Thyroid gland (tissue), 4 donors: Measurements from ENCODE around the gene GAB3. TPM values are rescaled to one million over a fixed set of nuclear protein-coding genes. Genes with fewer than 3 reads are reported as not detected.
"Not testable (repeated sequence)": the region's sequence is repeated elsewhere in the genome, so short reads cannot be mapped to it uniquely, and the experiment has no call there.

Experiments used
- DNase-seq, 2 donors: peaks; one replicate each; pipeline ENCODE4 v3.0.0-alpha.2; 2019
- H3K27ac ChIP-seq, 3 donors: fragments of 200-600 bp; sonication (generic); 1 replicate in 2 of 3; 2 replicates in 1 of 3; pipeline ENCODE4 v1.5.1; 2016 to 2019; ENCODE audit warnings: mild to moderate bottlenecking in 1 of 3, moderate library complexity in 1 of 3
- H3K27me3 ChIP-seq: fragments of 200-600 bp; sonication (generic); one replicate; pipeline ENCODE4 v1.5.1; 2019
- H3K36me3 ChIP-seq, 2 donors: fragments of 200-600 bp; sonication (generic); one replicate each; pipeline ENCODE4 v1.5.1; 2016 to 2019
- H3K4me1 ChIP-seq, 2 donors: fragments of 200-600 bp; sonication (generic); one replicate each; pipeline ENCODE4 v1.5.1; 2017 to 2019
- H3K4me3 ChIP-seq, 3 donors: fragments of 200-600 bp; sonication (generic); replicated peaks in 1 of 3; 1 replicate in 2 of 3; 2 replicates in 1 of 3; pipeline ENCODE4 v1.5.1; 2016; ENCODE audit warnings: mild to moderate bottlenecking in 1 of 3
- H3K9me3 ChIP-seq: fragments of 200-600 bp; sonication (generic); one replicate; pipeline ENCODE4 v1.5.1; 2017
- POLR2A ChIP-seq, 2 donors: fragments of 450-650 bp; IDR thresholded peaks; one replicate each; pipeline ENCODE4 v1.6.1; 2017; ENCODE audit warnings: antibody characterized with exemption in 2 of 2, mild to moderate bottlenecking in 2 of 2, moderate library complexity in 1 of 2
- WGBS, 2 donors: methylation state at CpG; one replicate each; pipeline ENCODE4 v1.1.5; 2017; 5-methylcytosine and 5-hydroxymethylcytosine counted together
- intact Hi-C: fragments of 100-400 bp; cut with DNase I; formaldehyde crosslinking; loops from one replicate; pipeline ENCODE4 v1.15.1; 2023
- total RNA-seq, 4 donors: library from RNA; depleted of rRNA; stranded (reverse); fragments of >200 nt; gene quantifications; one replicate each; pipeline ENCODE4 v1.2.3, GENCODE V29; 2016
- TF ChIP-seq, protein P1 (sequence below), 6 experiments: fragments of 200-600 bp in 3 of 6; fragments of 450-650 bp in 3 of 6; sonication (generic) in 3 of 6; IDR thresholded peaks; one replicate each; pipeline ENCODE4 v1.5.1; 2016 to 2019; ENCODE audit warnings: antibody characterized with exemption in 6 of 6, mild to moderate bottlenecking in 2 of 6, inconsistent platforms in 1 of 6, moderate library complexity in 1 of 6

Gene GAB3
- total RNA-seq, 4 donors from 2014 or later = 5.8 to 10.2 (median 8.1) TPM

DNA sequence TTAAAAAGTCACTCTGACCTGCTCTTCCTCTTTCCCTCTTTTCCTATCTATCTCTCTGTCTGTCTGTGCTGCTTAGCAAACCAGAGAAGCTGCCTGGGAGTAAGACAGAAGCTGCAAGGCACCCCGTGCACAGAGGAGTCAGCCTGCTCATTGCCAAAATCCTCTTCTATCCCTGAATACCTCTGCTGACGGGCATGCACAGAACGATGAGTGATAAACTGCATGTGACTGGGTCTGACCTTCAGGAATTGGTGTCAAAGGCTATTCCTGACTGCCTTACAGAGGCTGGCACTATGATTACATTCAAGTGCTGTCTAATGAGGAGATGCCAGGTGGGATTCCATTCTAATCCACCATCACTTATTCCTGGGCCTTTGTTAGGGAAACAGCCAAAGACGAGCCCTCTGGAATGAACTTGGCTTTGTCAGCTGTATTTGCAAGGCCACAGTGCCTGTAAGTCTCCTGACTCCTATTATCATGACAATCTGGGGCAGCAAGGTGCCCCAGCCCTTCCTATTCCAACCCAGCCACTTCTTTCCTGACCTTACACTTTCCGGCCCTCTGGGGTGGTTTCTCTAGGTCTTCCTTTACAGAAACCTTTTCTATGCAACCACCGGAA is 52.1 kb downstream of the GAB3 start:
- Histone ChIP-seq H3K27me3 (no peaks in the 10 kb centered on the region), H3K9me3 (no peaks in the 10 kb centered on the region), H3K4me3 (no peak overlapping the region), H3K4me1 (no peaks in the 10 kb centered on the region), H3K27ac (no peak overlapping the region), H3K36me3 (no peaks in the 10 kb centered on the region)
- WGBS, 2 donors = 91% methylated on average over 6 of the region's 6 CpGs
- DNase-seq = no peak
- TF ChIP-seq, protein P1, sequence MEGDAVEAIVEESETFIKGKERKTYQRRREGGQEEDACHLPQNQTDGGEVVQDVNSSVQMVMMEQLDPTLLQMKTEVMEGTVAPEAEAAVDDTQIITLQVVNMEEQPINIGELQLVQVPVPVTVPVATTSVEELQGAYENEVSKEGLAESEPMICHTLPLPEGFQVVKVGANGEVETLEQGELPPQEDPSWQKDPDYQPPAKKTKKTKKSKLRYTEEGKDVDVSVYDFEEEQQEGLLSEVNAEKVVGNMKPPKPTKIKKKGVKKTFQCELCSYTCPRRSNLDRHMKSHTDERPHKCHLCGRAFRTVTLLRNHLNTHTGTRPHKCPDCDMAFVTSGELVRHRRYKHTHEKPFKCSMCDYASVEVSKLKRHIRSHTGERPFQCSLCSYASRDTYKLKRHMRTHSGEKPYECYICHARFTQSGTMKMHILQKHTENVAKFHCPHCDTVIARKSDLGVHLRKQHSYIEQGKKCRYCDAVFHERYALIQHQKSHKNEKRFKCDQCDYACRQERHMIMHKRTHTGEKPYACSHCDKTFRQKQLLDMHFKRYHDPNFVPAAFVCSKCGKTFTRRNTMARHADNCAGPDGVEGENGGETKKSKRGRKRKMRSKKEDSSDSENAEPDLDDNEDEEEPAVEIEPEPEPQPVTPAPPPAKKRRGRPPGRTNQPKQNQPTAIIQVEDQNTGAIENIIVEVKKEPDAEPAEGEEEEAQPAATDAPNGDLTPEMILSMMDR (IDR thresholded peaks at IDR 0.05) = no peak
- no peak for TF ChIP-seq POLR2A (IDR thresholded peaks at IDR 0.05)
- intact Hi-C loops = no loop called here

DNA sequence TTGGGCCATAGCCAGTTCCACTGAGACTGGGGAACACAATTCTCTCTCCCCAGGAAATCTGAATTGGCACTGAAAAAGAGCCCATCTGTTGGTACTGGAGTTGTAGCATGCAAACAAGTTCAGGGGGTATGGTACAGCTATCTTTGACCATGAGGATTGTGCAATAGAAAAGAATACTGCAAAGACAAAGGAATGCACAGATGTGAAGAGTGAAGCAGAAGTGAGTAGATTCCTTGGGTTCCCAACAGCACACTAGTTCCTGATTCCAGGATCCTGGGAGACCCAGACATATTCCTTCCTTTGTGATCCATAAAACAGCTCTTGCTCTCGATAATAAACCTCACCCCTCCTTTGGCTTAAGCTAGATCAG is 54.2 kb downstream of the GAB3 start:
- TF ChIP-seq POLR2A (IDR thresholded peaks at IDR 0.05) = no peak
- TF ChIP-seq, protein P1 (IDR thresholded peaks at IDR 0.05) = no peak
- H3K4me3 ChIP-seq = no peak overlapping the region
- H3K4me1 ChIP-seq = no peaks in the 10 kb centered on the region
- 91 to 100% methylated on average over 1 of the region's 1 CpG for WGBS, 2 donors
- H3K27ac ChIP-seq = no peak overlapping the region
- intact Hi-C loops = no loop called here
- no peaks in the 10 kb centered on the region for H3K9me3 ChIP-seq
- DNase-seq = no peak
- no peaks in the 10 kb centered on the region for H3K36me3 ChIP-seq
- no peaks in the 10 kb centered on the region for H3K27me3 ChIP-seq

DNA sequence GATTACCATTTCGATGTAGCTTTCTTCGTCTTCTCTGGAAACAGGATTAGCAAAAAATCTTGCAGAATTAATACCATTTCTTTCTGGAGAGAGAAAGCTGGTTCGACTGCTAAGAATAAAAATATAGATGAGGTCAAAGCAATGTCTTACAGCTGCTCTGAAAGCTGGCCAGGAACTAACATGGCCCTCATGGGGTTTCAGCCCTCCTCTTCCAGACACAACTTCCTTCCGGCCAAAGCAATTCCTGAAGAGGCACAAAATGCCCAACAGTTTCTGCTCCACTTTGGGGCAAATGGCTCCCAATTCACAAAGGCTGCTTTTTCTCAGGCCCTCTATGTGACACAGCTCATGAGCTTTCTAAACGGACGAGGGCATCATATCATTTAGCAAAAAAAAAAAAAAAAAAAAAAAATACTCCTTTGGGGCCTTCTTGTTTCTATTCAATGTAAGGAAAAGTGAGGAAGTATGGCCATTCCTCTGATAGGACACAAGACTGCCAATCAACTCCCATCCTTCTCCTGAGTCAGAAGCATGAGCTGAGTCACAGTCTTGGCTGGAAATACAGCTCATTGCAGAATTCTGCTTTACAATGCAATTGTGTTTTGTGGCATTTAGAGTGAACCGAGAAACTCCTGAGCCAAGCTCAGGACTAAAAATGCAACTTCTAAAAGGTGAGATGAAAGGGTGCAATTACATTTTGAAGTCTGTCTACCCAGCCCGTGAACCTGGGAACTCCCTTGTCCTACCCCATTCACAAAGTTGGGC is 54.8 kb downstream of the GAB3 start:
- no peak for TF ChIP-seq POLR2A (IDR thresholded peaks at IDR 0.05)
- TF ChIP-seq, protein P1 (IDR thresholded peaks at IDR 0.05) = no peak
- Histone ChIP-seq H3K27me3 (no peaks in the 10 kb centered on the region), H3K4me3 (no peak overlapping the region), H3K4me1 (no peaks in the 10 kb centered on the region), H3K36me3 (no peaks in the 10 kb centered on the region), H3K27ac (no peak overlapping the region), H3K9me3 (no peaks in the 10 kb centered on the region)
- intact Hi-C loops = no loop called here
- no peak for DNase-seq
- 73 to 76% methylated on average over 8 of the region's 8 CpGs for WGBS, 2 donors

DNA sequence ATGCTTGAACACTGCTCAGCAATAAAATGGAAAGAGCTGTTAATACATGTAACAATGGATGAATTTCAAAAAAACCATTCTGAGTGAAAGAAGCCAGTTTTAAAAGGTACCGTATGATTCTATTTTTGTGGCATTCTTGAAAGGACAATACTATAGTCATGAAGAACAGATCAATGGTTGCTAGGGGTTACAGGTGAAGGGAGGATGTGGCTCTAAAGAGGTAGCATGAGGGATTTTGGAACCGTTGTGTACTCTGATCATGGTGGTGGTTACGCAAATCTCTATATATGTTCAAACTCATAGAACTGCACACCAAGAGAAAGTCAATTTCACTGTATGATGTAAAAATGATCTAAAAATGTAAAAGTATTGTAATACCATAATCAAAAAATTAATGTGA is 57.5 kb downstream of the GAB3 start:
- intact Hi-C loops = no loop called here
- H3K27me3 ChIP-seq = no peaks in the 10 kb centered on the region
- H3K4me1 ChIP-seq = no peaks in the 10 kb centered on the region
- WGBS, 2 donors = 89 to 97% methylated on average over 3 of the region's 3 CpGs
- H3K27ac ChIP-seq = no peak overlapping the region
- TF ChIP-seq, protein P1 (IDR thresholded peaks at IDR 0.05) = no peak
- TF ChIP-seq POLR2A (IDR thresholded peaks at IDR 0.05) = no peak
- H3K4me3 ChIP-seq = no peak overlapping the region
- H3K9me3 ChIP-seq = no peaks in the 10 kb centered on the region
- no peak for DNase-seq
- H3K36me3 ChIP-seq = no peaks in the 10 kb centered on the region

DNA sequence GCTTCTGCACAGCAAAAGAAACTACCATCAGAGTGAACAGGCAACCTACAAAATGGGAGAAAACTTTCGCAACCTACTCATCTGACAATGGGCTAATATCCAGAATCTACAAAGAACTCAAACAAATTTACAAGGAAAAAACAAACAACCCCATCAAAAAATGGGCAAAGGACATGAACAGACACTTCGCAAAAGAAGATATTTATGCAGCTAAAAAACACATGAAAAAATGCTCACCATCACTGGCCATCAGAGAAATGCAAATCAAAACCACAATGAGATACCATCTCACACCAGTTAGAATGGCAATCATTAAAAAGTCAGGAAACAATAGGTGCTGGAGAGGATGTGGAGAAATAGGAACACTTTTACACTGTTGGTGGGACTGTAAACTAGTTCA is 60.4 kb downstream of the GAB3 start:
- H3K4me3 ChIP-seq, H3K36me3 ChIP-seq, H3K9me3 ChIP-seq, H3K27me3 ChIP-seq, H3K4me1 ChIP-seq, H3K27ac ChIP-seq, DNase-seq, intact Hi-C loops: not testable (repeated sequence)
- 97 to 98% methylated on average over 2 of the region's 2 CpGs for WGBS, 2 donors

DNA sequence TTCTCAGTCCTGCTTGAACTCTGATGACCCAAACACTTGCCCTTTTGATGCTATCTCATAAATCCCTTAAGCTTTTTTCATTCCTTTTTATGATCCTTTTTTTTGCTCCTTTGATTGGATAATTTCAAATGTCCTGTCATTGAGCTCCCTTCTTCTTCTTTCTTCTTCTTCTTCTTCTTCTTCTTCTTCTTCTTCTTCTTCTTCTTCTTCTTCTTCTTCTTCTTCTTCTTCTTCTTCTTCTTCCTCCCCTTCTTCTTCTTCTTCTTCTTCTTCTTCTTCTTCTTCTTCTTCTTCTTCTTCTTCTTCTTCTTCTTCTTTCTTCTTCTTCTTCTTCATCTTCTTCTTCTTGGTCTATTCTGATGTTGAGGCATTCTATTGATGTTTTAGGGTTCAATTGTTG is 78.8 kb downstream of the GAB3 start:
- H3K4me3 ChIP-seq, H3K27ac ChIP-seq, H3K4me1 ChIP-seq, intact Hi-C loops, H3K9me3 ChIP-seq, H3K27me3 ChIP-seq, DNase-seq, H3K36me3 ChIP-seq: not testable (repeated sequence)

DNA sequence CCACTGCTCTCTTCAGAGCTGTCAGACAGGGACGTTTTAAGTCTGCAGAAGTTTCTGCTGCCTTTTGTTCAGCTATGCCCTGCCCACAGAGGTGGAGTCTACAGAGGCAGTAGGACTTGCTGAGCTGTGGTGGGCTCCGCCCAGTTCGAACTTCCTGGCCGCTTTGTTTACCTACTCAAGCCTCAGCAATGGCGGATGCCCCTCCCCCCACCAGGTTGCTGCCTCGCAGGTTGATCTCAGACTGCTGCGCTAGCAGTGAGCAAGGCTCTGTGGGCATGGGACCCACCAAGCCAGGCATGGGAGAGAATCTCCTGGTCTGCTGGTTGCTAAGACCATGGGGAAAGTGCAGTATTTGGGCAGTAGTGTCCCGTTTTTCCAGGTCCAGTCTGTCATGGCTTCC is 80.0 kb downstream of the GAB3 start:
- H3K4me3 ChIP-seq, DNase-seq, intact Hi-C loops, H3K27me3 ChIP-seq, H3K4me1 ChIP-seq, H3K36me3 ChIP-seq, H3K9me3 ChIP-seq, H3K27ac ChIP-seq: not testable (repeated sequence)
- 80 to 83% methylated on average over 1 to 5 of the region's 8 CpGs for WGBS, 2 donors
